OCI-LY1 (cell line): ENCODE data around the gene MAT1A.

ENCODE experiments used
- CTCF ChIP-seq: fragments of 200-600 bp; sonication (generic), shearing (Covaris generic); IDR thresholded peaks from 2 replicates; pipeline ENCODE4 v1.5.1; 2017; ENCODE audit warnings: mild to moderate bottlenecking, antibody characterized with exemption, low read length, moderate library complexity, mixed read lengths
- EZH2 ChIP-seq: fragments of 200-600 bp; sonication (generic), shearing (Covaris generic); IDR thresholded peaks from 2 replicates; pipeline ENCODE4 v1.8.0; 2017; ENCODE audit warnings: borderline replicate concordance, mixed run types, mild to moderate bottlenecking, antibody characterized with exemption, low read length, moderate library complexity, mixed read lengths

GRCh38 chr10:80265740-80266512 is 23.5 kb downstream of the MAT1A start:
- TF ChIP-seq CTCF (no peak), EZH2 (no peak)
